Esophagus squamous epithelium (tissue), 4 donors: ENCODE data around the gene COLQ.

Experiments
- POLR2A ChIP-seq, 4 donors: fragments of 450-650 bp; IDR thresholded peaks; one replicate each; pipeline ENCODE4 v1.6.1; 2017; ENCODE audit warnings: antibody characterized with exemption in 4 of 4, mild to moderate bottlenecking in 4 of 4, moderate library complexity in 3 of 4
- TF ChIP-seq, protein P1 (sequence below), 6 experiments: fragments of 450-650 bp in 4 of 6; fragments of 200-600 bp in 2 of 6; sonication (generic) in 2 of 6; IDR thresholded peaks; one replicate each; pipeline ENCODE4 v1.5.1; 2016 to 2019; ENCODE audit warnings: antibody characterized with exemption in 6 of 6, mild to moderate bottlenecking in 4 of 6, moderate library complexity in 4 of 6

DNA sequence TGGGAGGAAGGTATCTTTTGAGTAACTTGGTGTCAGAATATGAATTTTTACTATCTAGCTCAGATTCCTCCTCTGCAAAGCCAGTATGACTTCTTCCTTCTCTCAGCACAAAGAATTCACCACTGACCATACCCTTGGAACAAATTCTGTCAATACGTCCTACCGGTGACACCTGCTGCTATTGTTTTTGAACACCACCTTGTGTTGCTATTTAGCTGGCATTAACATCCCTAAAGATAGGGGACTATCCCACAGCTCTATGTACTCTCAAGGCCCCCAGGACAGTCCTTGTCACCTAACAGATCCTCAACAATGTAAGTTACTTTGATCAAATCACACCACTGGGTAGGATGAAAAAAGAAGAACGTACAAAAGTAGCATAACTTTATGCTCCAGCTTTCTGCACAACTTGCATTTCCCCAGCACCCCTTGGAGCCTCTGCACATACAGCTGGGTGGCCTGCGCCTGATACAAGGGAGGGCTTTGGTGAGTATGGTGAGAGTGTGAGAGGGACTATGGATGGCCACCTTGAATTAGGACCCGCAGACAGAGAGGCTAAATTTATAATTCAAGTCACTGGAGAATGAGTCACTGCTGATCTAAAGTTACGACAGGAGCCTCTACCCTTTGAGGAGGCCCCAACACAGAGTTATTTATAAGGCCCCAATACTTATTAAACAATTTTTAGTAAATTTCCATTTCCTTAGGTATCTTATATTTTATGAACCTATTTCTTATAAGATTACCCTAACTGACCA, 2.3 kb upstream of the COLQ start:
- TF ChIP-seq, protein P1, sequence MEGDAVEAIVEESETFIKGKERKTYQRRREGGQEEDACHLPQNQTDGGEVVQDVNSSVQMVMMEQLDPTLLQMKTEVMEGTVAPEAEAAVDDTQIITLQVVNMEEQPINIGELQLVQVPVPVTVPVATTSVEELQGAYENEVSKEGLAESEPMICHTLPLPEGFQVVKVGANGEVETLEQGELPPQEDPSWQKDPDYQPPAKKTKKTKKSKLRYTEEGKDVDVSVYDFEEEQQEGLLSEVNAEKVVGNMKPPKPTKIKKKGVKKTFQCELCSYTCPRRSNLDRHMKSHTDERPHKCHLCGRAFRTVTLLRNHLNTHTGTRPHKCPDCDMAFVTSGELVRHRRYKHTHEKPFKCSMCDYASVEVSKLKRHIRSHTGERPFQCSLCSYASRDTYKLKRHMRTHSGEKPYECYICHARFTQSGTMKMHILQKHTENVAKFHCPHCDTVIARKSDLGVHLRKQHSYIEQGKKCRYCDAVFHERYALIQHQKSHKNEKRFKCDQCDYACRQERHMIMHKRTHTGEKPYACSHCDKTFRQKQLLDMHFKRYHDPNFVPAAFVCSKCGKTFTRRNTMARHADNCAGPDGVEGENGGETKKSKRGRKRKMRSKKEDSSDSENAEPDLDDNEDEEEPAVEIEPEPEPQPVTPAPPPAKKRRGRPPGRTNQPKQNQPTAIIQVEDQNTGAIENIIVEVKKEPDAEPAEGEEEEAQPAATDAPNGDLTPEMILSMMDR (IDR thresholded peaks at IDR 0.05): no peak
- TF ChIP-seq POLR2A (IDR thresholded peaks at IDR 0.05): no peak
